Measurements from ENCODE around the gene TXLNB. TPM values are rescaled to one million over a fixed set of nuclear protein-coding genes. Genes with fewer than 3 reads are reported as not detected.

The TXLNB gene
- total RNA-seq (2014; rRNA removed; shearing (Covaris generic)) = 0.73 and 1.0 TPM in 2 replicates

GRCh38 chr6:139291813-139292619, at the start of gene TXLNB:
Gene TXLNB, minus strand, starts transcription at chr6:139291998. Its CDS starts 3,099 bp downstream, at chr6:139288899.
- peak; percentile 70 to 74 for DNase-seq
- Histone ChIP-seq H3K27ac (peak within 1 kb of the TSS; percentile 16), H3K4me3 (peak within 1 kb of the TSS; percentile 31), H3K4me1 (peaks cover 20% of the 10 kb centered on the region), H3K36me3 (no peaks in the 10 kb centered on the region), H3K9me3 (replicated peaks) (no peaks in the 10 kb centered on the region), H3K27me3 (no peaks in the 10 kb centered on the region)

- DNase-seq = no peak
- H3K4me1 ChIP-seq = peaks cover 22% of the 10 kb centered on the region
- peaks cover under 1% of the 10 kb centered on the region; the same call in 1 of the 2 replicates for H3K9me3 ChIP-seq (replicated peaks)
- no peak overlapping the region for H3K4me3 ChIP-seq
- H3K27me3 ChIP-seq = no peaks in the 10 kb centered on the region
- no peak overlapping the region for H3K27ac ChIP-seq
- H3K36me3 ChIP-seq = no peaks in the 10 kb centered on the region
These were observed 49.3 kb upstream of the TXLNB start for GRCh38 chr6:139341060-139341459.

GRCh38 chr6:139338795-139339194, 47.0 kb upstream of the TXLNB start:
- peaks cover 5% of the 10 kb centered on the region for H3K9me3 ChIP-seq (replicated peaks)
- no peak overlapping the region for H3K4me3 ChIP-seq
- H3K4me1 ChIP-seq = peaks cover 32% of the 10 kb centered on the region
- no peaks in the 10 kb centered on the region for H3K36me3 ChIP-seq
- H3K27me3 ChIP-seq = no peaks in the 10 kb centered on the region
- peak; percentile 23 to 61 for DNase-seq
- peak overlapping the region; percentile 36 for H3K27ac ChIP-seq

GRCh38 chr6:139337830-139338229, 46.0 kb upstream of the TXLNB start:
- Histone ChIP-seq H3K27ac (no peak overlapping the region), H3K4me3 (no peak overlapping the region), H3K36me3 (no peaks in the 10 kb centered on the region), H3K4me1 (peaks cover 24% of the 10 kb centered on the region), H3K27me3 (no peaks in the 10 kb centered on the region), H3K9me3 (replicated peaks) (peaks cover 5% of the 10 kb centered on the region)
- DNase-seq = no peak

- H3K36me3 ChIP-seq = no peaks in the 10 kb centered on the region
- peaks cover 5% of the 10 kb centered on the region for H3K9me3 ChIP-seq (replicated peaks)
- no peak for DNase-seq
- no peaks in the 10 kb centered on the region for H3K27me3 ChIP-seq
- H3K27ac ChIP-seq = no peak overlapping the region
- peaks cover 24% of the 10 kb centered on the region for H3K4me1 ChIP-seq
- no peak overlapping the region for H3K4me3 ChIP-seq
These were observed 45.2 kb upstream of the TXLNB start for GRCh38 chr6:139337001-139337400.

- Histone ChIP-seq H3K9me3 (replicated peaks) (peaks cover 5% of the 10 kb centered on the region), H3K27ac (no peak overlapping the region), H3K36me3 (no peaks in the 10 kb centered on the region), H3K27me3 (no peaks in the 10 kb centered on the region), H3K4me3 (no peak overlapping the region), H3K4me1 (peaks cover 24% of the 10 kb centered on the region)
- DNase-seq = peak in 1 of 2 experiments; percentile 32
These were observed 44.7 kb upstream of the TXLNB start for GRCh38 chr6:139336488-139336887.

- no peaks in the 10 kb centered on the region for H3K27me3 ChIP-seq
- H3K9me3 ChIP-seq (replicated peaks) = peaks cover 5% of the 10 kb centered on the region
- H3K4me1 ChIP-seq = peaks cover 24% of the 10 kb centered on the region
- H3K4me3 ChIP-seq = no peak overlapping the region
- no peak for DNase-seq
- peak overlapping the region; percentile 63 for H3K27ac ChIP-seq
- H3K36me3 ChIP-seq = no peaks in the 10 kb centered on the region
These were observed 43.8 kb upstream of the TXLNB start for GRCh38 chr6:139335447-139336210.

- no peaks in the 10 kb centered on the region for H3K36me3 ChIP-seq
- H3K4me3 ChIP-seq = no peak overlapping the region
- peak in 1 of 2 experiments; percentile 29 for DNase-seq
- peak overlapping the region; percentile 63 for H3K27ac ChIP-seq
- H3K9me3 ChIP-seq (replicated peaks) = peaks cover 5% of the 10 kb centered on the region
- no peaks in the 10 kb centered on the region for H3K27me3 ChIP-seq
- peaks cover 24% of the 10 kb centered on the region for H3K4me1 ChIP-seq
These were observed 43.1 kb upstream of the TXLNB start for GRCh38 chr6:139334806-139335446.

GRCh38 chr6:139330826-139331500, 39.2 kb upstream of the TXLNB start:
- H3K27me3 ChIP-seq = no peaks in the 10 kb centered on the region
- H3K36me3 ChIP-seq = no peaks in the 10 kb centered on the region
- H3K4me3 ChIP-seq = no peak overlapping the region
- peaks cover 14% of the 10 kb centered on the region for H3K4me1 ChIP-seq
- no peak for DNase-seq
- peaks cover 5% of the 10 kb centered on the region; the same call in 1 of the 2 replicates for H3K9me3 ChIP-seq (replicated peaks)
- H3K27ac ChIP-seq = no peak overlapping the region

- no peak overlapping the region for H3K27ac ChIP-seq
- DNase-seq = peak; percentile 13 to 52
- H3K4me3 ChIP-seq = no peak overlapping the region
- peaks cover 5% of the 10 kb centered on the region; the same call in 1 of the 2 replicates for H3K9me3 ChIP-seq (replicated peaks)
- no peaks in the 10 kb centered on the region for H3K36me3 ChIP-seq
- H3K4me1 ChIP-seq = peaks cover 12% of the 10 kb centered on the region
- H3K27me3 ChIP-seq = no peaks in the 10 kb centered on the region
These were observed 38.5 kb upstream of the TXLNB start for GRCh38 chr6:139330306-139330705.

- Histone ChIP-seq H3K4me1 (peaks cover under 1% of the 10 kb centered on the region), H3K27ac (no peak overlapping the region), H3K9me3 (replicated peaks) (no peaks in the 10 kb centered on the region), H3K4me3 (no peak overlapping the region), H3K36me3 (no peaks in the 10 kb centered on the region), H3K27me3 (no peaks in the 10 kb centered on the region)
- no peak for DNase-seq
These were observed 37.4 kb upstream of the TXLNB start for GRCh38 chr6:139329224-139329623.

GRCh38 chr6:139327038-139327437, 35.2 kb upstream of the TXLNB start:
- Histone ChIP-seq H3K4me3 (no peak overlapping the region), H3K9me3 (replicated peaks) (no peaks in the 10 kb centered on the region), H3K4me1 (no peaks in the 10 kb centered on the region), H3K36me3 (no peaks in the 10 kb centered on the region), H3K27ac (no peak overlapping the region), H3K27me3 (no peaks in the 10 kb centered on the region)
- DNase-seq = no peak

- Histone ChIP-seq H3K9me3 (replicated peaks) (no peaks in the 10 kb centered on the region), H3K4me1 (no peaks in the 10 kb centered on the region), H3K27ac (no peak overlapping the region), H3K4me3 (no peak overlapping the region), H3K27me3 (no peaks in the 10 kb centered on the region), H3K36me3 (no peaks in the 10 kb centered on the region)
- no peak for DNase-seq
These were observed 33.9 kb upstream of the TXLNB start for GRCh38 chr6:139325686-139326085.

- Histone ChIP-seq H3K4me3 (no peak overlapping the region), H3K36me3 (no peaks in the 10 kb centered on the region), H3K27ac (no peak overlapping the region), H3K4me1 (no peaks in the 10 kb centered on the region), H3K27me3 (no peaks in the 10 kb centered on the region), H3K9me3 (replicated peaks) (no peaks in the 10 kb centered on the region)
- DNase-seq = no peak
These were observed 33.3 kb upstream of the TXLNB start for GRCh38 chr6:139325125-139325524.
